HG03558 (cell line): Measurements from ENCODE around the gene FFAR4.

ENCODE experiments used
- ATAC-seq: cut with Tn5 transposase; IDR thresholded peaks from one replicate; pipeline ENCODE4 v1.9.1; 2021; ENCODE audit warnings: moderate number of reproducible peaks; ENCODE audit not compliant: unreplicated experiment; ENCODE audit errors: extremely low read depth

The FFAR4 gene

DNA sequence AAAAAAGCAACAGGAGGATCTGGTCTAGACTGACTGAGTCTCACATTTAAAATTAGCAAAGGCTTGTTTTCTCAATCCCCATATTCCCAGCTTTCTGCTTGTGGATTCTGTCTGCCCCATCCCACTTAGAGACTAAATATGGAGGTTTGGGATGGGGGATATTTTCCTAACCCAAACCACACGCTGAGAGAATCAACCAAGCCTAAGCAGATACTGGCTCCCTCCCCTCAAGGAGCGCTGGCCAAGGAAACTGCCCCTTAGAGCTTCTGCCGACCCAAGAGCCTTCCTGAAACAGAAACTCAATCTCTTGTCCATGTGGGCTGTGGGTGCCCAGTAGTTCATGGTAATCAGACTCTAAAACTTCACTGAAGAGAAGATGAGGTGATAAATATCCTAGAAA is 3.9 kb downstream of the FFAR4 start:
- no peak for ATAC-seq

DNA sequence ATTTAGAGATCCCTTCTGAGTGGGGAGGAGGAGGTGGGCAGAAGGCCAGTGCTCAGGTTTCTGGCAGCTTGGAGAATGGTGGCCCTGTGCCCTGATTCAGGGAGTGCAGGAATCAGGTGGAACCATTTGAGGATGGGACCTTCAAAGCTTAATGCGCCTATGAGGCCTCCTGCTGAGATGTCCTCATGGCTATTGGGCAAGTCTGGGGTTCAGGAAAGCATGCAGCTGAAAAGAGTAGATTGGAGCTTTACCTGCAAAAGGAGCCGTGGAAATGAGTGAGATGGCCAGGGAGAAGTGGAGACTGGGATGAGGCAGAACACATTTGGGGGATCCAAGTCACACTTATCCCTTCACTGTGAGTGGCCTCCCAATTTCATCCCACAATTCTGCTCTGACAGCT is 6.1 kb downstream of the FFAR4 start:
- ATAC-seq, result no peak

DNA sequence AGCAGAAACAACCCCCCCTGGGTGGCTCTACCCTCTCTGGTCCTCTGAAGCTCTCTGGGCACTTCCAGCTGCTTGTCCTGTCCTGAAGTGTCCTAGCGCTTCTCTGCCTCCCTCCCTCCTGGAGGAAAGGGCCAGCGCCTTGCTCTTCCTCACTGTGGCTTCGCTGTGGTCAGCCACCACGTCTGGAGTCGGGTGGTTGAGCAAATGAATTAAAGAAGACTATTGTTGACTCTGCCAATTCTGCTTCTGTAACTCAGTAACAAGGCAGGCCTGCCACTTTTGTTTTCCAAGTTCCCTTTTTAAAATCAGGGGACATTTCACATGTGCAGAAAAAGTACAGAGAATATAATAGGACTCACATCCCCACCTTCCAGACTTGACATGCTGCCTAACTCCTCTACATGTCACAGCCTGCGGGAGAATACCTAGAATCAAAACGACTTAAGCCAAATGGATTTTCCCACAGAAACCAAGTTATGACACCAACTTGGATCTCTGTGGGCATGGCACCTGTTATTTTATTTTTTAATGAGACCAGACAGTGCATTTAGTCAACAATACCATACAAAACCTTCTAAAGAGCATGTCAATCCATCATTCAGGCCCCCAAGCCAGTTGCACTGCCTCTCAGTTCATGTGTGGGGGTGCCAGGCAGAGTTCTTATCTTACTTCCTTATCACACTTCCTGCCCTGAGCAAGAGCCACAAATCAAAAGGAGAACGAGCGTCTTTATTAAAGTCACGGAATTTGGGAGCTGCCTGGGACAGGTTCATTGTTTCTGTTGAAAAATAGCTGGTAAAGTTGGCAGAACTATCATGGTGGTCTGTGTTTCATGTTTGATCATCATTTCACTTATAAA is 6.8 kb downstream of the FFAR4 start:
- no peak for ATAC-seq

DNA sequence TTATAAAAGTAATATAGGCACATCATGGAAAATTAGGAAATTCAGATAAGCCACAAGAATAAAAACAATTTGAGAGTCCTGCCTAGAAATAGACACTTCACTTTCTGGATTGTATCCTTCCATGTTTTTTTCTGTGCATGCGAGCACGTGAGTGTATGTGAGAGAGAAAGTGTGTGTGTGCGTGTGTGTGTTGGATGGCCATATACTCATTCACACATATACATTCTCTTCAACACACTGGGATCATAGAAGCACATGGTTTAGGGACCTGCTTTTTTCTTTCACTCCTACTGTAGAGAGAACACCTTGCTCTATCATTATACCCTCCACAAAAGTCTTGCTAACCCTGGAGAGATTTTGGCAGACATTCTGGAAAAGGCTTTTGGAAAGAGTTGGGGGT is 7.5 kb downstream of the FFAR4 start:
- no peak for ATAC-seq

DNA sequence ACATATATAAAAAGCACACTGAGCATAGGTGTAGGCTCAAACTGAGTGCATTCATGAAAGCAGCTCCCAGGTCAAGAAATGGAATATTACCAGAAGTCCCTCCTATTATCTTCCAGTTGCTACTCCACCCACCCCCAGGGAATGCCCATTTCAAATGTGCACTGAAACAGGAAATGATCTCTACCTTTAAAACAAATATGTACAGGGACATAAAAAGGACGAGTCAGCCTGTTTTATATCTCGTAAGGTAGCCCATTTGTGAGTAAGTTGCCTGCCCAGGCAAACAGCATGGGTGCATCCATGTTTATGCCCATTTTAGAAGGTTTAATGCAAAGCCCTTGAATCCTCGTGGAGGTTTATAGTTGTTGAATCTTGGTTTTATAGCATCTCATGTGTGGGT is 10.4 kb downstream of the FFAR4 start:
- ATAC-seq, result no peak

DNA sequence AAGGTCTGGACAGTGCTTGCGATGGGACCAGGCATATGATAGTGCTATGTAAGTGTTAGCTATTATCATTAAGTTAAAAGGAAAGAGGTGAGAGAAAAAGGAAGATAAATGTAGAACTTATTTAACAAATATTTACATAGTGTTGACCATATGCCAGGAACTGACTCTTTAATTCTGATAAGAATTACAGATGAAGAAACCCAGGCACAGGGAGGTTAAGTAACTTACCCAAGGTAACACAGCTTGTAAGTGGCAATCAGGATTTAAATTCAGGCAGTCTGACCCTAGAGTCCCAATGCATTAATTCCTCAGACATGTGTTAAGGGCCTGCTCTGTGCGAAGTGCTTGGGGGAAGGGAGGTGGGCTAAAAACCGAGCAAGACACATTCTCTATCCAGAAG is 11.1 kb downstream of the FFAR4 start:
- ATAC-seq, result no peak

DNA sequence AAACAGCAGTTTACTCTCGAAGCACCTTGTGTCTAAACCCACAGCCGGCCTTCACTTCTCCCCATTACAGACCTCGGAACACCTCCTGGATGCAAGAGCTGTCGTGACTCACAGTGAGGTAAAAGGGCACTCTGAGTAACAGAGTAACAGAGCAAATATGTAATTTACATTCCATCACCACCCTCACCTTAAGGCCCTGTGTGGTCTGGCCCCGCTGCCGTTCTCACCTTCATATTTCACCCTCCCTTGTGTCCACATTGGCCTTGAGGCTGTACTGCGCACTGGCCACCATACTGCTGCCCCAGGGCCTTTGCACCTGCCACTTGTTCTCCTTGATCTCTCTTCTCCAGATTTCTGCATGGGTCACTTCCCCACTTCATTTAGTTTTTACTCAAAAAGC is 12.6 kb downstream of the FFAR4 start:
- ATAC-seq, result no peak

DNA sequence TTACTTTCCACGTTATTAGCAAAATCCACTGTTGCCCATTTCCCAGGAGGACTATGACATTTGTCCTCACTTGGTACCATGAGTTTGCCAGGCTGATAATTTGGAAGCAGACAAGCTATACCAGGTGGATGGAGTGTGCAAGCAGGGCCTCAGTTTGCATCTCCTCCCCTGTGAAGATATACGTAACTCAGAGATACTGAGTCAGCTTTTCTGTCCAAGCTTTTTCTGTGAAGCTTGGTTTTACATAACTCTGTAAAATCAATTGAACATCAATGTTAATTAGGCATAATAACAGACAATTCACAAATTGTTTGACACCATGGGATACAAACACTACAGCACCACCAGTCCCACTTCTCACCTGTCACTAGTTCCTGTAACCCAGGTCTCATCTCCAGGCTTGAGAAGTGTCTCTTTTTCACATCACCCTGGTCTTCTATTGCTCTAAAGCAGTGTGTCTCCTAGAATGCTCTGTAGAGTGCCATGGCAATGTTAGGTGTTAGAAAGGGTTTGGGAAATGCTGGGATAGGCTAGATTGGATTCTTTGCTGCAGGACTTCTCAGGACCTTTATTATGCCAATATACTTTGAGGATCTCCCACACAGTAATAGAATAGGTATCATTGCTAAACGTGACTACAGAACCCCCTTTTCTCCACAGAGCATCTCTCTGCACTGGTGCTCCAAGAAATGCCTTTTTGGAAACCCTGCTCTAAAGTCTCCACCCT is 13.7 kb downstream of the FFAR4 start:
- ATAC-seq, result no peak

DNA sequence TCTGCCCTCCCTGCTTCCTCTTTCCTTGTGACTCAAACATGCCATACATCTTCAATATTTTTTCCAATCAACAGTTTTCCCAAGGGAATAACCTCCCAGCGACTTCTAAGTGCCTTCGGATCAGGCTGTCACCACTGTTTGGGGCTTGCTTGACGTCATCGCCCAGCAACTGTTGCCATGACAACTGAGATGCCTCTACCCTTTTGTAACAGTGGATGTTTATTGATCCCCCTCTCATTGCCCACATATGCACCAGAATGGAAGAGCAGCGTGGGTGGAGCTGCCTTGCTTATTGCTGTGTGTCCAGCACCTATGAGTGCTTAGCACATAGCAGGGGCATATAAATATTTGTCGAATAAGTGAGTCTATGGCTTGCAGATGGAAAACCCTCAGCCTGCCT is 14.4 kb downstream of the FFAR4 start:
- no peak for ATAC-seq

DNA sequence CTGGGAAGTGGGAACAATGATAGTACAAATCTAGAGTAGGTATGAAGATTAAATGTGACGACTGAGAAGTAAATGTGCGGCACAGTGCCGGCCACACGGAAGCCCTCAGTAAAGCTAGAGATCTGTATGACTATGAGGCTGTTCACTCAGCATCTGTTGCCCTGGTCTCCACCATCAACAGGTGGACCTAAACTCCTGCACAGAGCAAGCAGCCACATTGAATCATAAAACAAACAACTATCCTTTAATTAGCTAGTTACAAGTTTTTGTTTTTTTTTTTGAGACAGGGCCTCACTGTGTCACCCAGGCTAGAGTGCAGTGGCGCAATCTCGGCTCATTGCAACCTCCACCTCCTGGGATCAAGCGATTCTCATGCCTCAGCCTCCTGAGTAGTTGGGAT is 18.0 kb downstream of the FFAR4 start:
- no peak for ATAC-seq

DNA sequence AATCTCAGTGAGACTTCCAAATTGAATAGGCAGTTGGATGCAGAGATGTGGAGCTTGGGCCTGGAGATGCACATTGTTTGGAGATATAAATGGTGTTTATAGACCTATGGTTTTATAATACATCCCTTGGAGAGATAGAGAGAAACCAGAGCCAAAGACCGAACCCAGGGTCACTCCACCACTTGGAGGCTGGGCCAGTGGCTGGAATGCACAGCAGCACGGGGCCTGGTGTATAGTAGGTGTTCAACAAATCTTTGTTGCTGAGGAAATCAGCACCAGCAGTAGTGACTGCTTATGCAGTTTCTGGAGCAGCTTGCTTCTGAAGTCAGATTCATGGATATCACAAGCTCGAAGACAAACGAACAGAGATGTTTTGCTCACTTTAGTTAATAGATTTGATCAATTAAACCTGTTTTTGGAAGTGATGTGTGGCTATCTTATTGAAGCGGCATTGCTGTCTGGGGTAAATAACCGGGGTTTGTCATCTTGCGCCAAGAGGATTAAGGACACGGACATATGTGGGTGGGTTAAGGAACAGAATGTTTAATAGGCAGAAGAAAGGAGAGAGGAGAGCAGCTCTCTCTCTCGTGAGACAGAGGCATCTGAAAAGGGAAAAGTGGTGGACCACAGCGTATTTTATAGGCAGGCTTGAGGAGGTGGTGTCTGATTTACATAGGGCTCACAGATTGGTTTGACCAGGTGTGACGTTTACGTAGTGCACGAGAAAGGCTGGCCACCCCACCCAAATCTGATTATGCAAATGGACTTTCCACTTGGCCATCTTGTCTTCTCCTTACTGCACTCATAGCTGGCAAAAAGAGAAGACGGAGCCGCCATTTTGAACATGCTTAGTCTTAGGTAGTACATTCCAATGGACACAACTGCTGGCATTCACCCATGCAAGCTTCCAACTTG is 23.4 kb downstream of the FFAR4 start:
- ATAC-seq, result no peak

DNA sequence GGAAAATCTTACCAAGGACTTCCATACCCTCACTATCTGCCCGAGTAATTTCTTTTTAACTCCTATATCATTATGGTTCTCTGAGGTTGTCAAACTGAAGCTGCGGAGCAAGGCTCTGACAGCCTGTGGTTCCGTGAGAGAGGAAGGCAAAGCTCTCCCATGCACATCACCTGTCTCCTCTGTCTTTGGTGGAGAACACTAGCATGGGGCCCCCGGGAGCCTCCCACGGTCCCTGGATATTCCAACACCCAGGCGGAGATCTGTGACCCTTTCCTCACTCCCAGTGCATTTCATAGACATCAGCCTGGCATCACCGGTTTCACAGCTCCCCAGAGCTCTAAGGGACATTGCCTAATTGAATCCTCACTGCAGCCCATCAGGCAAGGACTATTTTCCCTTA is 24.2 kb downstream of the FFAR4 start:
- no peak for ATAC-seq

DNA sequence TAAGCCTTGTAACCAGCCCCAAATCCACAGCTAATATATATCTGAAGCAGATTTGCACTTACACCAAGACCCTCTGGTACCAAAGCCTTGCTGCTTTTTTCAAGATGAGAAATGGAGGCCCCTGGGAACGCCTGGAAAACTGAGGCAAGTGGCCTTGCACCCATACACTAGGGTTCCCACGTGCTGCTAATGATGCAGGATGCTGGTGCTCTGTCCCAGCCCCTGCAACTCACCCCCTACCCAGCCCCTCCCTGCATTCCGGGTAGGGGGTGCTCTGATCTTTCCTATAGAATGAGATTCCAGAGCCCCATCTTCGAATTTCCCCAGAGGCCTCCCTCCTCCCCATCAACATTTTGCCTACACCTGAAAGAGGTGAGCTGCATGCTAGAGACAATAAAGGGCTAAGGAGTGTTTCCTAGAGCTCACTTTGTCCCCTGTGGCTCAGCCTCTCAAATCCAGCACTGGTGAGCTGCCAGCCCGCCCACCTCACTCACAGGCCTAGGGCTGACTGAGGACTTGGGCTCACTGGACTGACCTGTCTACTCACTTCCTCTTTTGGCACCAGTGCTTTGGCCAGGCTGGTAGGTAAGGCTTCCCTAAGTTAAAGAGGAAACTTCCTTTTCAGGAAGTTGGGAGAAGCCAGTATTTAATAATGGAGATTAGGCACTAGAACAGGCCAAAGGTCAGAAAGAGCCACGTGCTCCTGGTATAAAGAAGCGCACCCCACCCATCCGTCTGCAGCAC is 24.8 kb downstream of the FFAR4 start:
- no peak for ATAC-seq

DNA sequence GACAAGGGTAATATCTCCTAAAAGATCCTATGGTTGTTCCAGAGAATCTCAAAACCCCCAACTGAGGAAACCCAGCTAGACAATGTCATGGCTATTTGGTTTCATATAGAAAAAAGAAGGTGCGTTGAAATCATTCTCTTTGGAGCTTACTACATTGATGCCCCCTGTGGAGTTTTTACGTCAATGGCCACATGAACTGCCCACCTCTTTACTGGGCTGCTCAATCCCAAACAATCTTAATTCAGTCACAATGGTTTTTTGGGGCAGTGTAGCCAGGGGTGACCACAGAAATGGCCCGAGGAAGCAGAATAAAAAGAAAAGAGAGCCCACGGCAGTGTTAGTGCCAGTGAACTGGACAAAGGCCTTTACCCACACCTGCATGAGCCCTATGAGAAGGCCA is 26.8 kb downstream of the FFAR4 start:
- ATAC-seq, result no peak

DNA sequence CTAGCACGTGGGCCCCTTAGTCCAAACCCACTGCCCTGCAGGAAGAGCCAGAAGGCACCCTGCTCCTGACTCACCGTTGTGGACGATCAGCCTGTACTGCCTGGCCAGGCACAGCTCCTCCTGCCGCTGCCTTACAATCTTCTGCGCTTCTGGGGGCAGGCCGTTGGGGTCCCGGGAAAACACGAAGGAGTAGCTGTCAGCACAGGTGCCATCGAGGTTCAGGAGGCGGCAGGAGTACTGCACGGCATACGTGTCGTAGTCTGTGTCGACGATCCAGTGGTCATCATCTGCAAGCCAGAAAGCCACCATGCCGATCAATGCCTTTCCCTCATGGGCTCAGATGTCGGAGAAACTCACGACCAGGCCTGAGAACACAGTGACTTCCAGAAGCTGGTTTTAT is 27.3 kb downstream of the FFAR4 start:
- ATAC-seq, result no peak

DNA sequence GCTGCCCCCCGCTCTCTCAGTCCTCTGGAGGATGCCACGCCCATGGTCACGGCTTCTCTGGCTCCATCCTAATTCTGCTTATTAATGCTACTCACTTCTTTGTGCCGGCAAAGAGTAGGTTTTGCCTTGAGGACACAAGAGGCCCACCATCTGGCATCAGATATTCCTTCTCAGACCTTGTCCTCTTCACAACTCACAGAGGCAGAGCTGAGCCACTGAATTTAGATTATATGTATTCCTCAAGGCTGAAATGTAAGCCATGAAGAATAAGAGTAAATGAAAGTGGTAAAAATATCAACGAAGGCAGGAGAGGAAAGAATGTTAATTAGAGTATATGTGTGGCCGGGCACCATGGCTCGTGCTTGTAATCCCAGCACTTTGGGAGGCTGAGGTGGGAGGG is 28.1 kb downstream of the FFAR4 start:
- ATAC-seq, result no peak

DNA sequence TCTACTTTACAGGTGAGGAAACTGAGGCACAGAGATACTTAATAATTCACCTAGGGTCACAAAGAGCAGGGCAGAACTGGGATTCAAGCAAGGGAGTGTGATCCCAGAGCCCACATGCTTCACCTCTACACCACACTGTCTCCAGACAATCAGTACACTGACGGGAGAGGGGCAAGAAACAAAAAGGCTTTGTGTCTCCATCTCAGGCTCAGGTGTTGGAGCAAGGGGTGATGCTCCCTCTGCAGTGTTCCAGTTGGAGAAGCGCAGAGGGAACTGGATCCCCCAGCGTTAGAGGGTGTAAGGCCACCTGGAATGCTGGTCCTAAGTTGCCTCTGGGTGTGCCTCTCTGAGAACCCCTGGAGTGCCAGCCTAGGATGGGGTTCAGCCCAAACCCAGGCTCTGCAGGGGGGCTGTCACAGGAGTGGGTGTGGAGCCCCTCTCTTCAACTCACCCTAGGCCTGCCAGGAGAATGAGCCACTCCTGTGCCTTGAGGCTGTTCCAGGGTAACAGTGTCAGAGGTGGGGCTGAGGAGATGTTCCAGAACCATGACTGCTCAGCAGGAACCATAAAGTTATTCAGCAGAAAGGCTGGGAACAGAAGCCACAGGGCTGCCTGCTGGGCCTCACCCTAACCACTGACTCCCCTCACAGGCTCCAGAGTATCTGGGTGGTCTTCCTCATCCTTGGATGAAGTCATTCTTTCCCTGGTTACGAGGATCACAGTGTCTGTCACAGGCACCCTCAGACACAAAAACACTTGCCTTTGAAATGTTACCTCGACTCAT is 29.1 kb downstream of the FFAR4 start:
- ATAC-seq, result no peak

DNA sequence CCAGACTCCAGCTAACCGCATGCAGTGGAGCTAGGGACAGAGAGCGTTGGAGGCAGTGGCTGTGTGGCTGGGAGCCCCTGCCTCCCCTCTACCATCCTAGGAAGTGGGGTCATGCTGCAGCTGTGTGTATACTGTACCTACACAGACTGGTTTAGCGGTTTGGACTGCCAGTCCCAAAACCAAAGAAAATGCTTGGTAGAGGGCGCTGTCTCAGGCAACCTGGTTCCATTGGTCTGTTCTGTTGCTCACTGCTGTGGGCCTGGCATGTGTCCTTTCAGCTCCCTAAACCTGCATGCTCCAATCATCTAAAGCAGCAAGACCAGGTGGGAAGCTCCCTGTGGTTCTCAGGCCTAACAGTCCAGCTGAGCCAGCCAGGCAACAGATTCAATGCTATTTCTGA is 30.1 kb downstream of the FFAR4 start:
- ATAC-seq, result no peak

DNA sequence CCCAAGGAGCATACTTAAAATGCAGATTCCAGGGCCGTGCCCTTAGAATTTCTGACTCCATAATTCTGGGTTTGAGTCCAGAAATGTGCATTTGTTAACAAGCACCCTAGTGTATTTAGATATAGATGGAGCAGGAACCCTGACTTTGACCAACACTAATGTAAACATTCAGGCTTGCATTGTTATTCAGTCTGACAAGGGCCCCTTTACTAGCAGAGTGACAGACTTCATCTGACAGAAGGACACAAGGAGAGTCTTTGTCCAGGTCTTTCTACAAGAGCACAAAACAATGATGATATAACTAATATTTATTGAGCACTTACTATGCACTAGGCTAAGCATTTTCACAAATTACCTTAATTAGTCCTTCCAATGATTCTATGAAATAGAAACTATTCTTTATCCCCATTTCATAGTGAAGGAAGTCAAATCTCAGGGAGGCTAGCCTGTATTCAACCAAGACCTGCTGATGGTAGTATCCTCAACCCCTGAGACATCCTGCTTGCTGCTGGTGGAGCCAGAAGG is 30.7 kb downstream of the FFAR4 start:
- ATAC-seq, result no peak
